Stimulated activated CD4-positive, alpha-beta T cell treated with anti-CD3 and anti-CD28 coated beads, Interleukin-12 subunit alpha, Interleukin-12 subunit beta, amount 100 ng/mL, for 4 hours (primary cell): ENCODE measurements around the gene ASB1.
"Not testable (repeated sequence)": the region's sequence is repeated elsewhere in the genome, so short reads cannot be mapped to it uniquely, and the experiment has no call there.

ENCODE experiments used
- DNase-seq: peaks from one replicate; pipeline ENCODE4 v3.0.0-alpha.2; 2020

ASB1 gene

DNA sequence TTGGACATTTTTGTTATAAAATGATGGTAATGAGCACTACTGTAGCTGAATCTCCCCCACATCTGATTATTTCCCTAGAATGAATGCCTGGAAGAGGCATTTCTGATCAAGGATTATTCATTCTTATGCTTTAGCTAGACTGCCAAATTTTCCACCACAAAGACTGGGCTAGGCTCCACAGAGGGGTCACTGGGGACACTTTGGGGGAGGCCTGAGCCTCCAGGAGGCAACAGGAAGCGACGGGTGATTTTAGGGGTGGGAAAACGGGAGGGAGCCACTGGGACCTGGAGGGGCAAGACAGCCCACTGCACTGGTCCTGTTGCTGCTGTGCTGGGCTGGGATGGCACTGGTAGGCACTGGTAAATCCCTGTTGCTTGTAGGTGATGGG, 2.4 kb upstream of the ASB1 start:
- DNase-seq: no peak

DNA sequence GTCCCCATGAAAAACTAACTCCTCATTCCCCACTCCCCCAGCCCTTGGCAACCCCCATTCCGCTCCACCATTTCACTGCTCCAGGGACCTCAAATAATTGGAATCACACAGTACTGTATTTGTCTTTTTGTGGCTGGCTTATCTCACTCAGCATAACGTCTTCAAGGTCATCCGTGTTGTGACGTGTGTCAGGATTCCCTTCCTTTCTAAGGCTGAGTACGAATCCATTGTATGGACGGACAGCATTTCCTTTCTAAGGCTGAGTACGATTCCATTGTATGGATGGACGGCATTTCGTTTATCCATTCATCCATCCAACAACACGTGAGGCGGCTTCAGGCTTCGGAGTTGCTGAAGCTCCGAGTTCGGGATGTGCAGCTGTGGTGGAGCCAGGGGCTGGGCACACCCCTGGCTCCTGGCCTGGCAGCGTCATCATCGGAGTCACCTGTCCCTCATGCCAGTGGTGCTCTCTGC, 1.2 kb upstream of the ASB1 start:
- DNase-seq: no peak

DNA sequence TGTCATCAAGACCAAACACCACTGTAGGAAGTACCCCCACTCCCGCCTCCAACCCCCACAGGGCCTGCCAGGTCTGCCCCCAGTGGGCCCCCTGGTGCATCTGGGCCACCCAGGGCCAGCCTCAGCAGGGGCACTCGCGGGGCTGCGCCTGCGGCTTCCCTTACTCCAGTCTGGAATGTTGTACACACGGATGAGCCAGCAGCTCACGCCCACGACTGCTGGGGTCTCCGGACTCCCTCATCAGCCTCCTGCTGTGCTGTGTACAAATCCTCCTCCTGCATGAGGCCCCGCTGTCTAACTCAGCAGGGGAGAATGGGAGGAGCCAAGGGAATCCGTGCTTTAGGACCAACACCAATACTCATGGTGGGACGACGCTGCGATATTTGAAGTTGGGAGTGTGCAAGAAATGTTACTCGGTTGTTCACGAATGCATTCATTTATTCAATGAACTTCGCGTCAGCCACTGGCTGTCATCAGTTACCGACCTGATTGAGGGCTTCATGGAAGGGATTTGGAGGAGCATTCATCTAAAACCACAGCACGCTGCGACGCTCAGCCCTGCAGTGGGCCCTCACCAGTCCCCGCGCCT, 654 bp upstream of the ASB1 start:
- DNase-seq: peak; percentile 15

DNA sequence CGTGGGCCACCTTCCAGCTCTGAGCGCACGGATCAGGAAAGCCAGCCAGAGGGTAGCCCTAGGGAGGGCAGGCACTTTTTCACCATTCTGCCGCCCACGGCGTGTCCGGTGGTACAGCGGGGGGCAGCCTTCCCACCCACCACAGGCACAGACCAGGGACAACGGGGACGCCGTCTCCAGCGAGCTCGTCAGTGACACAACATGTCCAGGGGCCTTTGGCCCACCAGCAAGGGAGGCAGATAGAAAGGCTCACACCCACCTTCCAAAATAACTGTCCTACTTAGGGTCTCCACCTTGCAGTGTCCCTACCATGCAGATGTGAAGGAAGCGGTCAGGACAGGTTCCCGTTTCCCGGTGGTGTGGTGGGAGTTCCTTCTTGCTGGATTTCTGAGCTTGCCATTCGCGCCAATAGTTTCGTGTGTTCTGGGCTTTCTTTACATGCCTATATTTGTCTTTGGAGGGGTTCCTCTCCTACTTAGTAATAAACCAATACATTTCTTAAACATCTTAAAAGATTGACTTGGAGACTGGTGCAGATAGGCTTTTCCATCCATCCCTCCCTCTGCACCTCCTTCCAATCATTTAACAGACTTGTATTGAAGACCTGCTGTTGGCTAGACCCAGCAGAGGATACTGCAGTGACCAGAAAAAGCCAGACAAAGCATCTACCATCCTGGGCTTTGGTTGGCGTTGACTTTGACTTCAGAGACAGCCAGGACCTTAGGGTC, 872 bp downstream of the ASB1 start:
- DNase-seq: no peak

DNA sequence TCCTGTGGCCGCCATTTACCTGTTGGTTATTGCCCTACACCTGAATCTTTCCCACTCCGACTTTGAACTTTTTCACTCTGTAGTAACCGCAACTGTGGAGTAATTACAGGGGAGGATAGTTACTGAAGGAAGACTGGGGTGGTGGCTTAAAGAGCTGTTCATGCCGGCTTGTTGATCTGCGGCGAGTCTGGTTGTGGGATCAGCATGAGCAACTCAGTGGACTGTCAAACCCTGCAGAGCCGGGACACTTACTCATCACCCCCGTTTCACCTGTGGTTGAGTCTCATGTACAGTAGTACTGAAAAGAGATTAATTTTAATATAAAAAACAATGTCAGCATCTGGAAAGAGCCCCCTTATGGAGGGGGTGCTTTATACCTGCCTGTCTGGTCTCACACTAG, 2.1 kb downstream of the ASB1 start:
- no peak for DNase-seq

DNA sequence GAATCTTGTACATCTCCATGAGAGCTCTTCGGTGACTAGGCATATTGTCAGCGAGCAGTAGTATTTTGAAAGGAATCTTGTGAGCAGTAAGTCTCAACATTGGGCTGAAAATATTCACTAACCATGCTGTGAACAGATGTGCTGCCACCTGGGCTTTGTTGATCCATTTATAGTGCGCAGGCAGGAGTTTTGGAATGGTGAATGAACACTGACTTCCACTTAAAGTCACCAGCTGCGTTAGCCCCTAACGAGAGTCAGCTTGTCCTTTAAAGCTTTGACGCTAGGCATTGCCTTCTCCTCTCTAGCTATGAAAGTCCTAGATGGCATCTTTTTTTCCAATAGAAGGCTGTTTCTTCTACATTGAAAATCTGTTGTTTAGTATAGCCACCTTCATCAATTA, 4.1 kb downstream of the ASB1 start:
- no peak for DNase-seq

DNA sequence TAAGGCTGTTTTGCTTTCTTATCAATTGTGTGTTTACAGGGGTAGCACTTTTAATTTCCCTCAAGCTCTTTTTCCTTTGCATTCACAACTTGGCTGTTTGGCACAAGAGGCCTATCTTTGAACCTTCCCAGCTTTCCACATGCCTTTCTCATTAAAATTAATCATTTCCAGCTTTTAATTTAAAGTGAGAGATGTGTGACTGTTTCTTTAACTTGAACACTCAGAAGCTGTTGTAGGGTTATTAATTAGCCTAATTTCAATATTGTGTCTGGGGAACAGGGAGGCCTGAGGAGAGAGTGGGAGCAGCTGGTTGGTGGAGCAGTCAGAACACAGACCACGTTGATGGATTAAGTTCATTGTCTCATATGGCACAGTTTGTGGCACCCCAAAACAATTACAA, 4.7 kb downstream of the ASB1 start:
- no peak for DNase-seq

DNA sequence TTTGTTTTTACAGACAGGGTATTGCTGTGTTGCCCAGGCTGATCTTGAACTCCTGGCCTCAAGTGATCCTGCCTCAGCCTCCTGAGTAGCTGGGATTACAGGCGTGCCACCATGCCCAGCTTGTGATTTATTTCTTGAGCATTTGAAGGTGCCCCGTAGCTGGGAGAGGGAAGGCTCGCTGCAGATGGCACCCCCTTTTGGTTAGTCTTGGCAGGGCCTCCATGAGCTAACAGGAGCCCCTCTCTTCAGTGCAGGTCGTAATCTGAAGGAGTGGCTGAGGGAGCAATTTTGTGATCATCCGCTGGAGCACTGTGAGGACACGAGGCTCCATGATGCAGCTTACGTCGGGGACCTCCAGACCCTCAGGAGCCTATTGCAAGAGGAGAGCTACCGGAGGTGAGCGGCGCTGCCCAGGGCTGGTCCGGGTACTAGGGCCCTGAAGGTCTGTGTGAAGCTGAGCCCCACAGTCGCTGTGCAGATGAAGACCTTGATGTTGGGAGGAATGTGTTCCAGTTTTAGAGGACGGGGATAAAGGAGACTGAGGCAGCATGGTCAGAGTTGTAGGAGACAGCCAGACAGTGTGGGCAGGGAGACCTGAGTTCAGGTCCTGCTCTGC, 6.7 kb downstream of the ASB1 start:
- no peak for DNase-seq

DNA sequence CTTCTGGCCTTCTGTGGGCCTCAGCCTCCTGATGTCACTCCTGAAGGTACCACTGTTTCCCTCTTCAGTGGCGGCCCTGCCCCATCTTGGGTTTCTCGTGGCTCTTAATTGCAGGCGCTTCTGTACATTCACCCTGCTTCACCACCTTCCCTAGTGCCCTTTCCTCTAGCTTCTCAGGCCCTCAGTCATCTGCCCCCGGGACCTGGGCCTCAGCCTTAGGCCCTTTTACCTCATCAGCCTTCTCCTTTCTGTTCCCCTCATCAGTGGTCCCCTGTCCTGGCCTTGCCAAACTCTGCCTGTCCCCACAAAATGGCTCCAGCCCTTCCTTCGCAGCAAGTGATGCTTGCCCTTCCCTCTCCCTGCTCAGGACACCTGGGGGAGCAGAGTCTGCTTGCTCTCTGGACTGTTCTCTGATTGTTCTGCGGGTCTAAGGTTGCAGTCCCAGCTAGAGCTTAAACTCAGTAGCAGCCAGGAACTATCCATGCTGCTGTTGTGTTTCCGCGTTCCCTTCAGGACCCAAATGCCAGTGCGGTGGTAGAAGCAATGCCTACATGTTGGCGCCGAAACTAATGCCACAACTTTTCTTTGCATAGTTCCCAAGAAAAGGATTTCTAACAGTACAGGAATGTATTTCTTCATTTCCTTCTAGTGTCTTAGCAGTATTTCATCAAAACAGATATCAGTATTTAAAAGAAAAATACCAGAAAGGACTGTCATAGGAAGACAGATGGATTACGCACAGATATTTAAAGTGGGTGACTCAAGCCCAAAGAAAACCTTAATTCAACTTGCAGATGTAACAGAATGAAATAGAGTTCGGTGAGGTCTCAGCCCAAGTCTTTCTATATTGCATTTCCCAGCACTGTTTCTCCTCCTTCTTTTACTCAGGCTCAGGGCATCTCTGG, 7.5 kb downstream of the ASB1 start:
- no peak for DNase-seq

DNA sequence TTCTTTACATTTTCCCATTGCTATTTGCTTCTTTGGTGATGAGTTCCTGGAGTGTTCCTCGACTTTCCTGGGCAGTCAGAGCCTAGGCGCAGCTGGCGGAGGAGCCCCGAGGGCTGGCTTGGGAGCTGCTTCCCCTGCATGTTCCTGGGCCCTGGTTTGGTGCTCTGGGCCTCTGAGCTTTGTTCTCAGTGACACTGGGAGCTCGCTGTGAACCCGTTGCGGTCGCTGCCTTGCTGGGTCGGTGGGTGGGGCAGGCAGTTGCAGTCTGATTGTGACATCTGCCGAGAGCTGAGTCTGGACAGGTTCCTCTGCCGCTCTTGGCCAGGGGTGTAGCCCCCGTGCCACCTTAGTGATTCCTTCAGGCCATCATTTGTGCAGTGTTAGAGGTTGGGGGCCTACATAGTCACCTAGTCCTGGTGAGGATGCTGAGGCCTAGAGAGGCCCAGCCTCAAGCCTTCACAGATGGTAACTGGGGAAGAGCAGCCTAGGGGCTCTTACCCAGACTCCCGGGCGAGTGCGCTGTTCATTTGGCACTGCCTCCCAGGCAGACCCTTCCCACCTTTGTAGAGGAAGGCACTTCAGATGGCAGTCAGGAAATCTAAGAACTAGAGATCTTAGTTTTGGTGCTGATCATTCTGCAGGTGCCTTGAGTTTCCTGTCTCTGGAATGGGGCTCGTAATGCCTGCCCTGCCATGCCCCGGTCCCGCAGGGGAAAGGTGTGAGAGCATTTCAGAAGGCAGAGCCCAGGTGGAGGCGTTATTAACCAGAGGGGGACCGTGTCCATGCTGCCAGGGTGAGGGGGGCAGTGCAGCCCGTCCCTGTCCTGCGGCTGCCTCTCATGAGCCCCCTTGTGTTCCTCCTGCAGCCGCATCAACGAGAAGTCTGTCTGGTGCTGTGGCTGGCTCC, 8.4 kb downstream of the ASB1 start:
- DNase-seq: no peak

DNA sequence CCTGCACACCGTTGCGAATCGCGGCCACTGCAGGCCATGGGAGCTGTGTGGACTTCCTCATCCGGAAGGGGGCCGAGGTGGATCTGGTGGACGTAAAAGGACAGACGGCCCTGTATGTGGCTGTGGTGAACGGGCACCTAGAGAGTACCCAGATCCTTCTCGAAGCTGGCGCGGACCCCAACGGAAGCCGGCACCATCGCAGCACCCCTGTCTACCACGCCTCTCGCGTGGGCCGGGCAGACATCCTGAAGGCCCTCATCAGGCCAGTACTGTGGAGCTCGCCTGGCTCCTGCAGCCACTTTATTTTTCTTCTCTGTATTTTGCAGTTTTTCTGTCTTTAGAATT, 9.0 kb downstream of the ASB1 start:
- no peak for DNase-seq

DNA sequence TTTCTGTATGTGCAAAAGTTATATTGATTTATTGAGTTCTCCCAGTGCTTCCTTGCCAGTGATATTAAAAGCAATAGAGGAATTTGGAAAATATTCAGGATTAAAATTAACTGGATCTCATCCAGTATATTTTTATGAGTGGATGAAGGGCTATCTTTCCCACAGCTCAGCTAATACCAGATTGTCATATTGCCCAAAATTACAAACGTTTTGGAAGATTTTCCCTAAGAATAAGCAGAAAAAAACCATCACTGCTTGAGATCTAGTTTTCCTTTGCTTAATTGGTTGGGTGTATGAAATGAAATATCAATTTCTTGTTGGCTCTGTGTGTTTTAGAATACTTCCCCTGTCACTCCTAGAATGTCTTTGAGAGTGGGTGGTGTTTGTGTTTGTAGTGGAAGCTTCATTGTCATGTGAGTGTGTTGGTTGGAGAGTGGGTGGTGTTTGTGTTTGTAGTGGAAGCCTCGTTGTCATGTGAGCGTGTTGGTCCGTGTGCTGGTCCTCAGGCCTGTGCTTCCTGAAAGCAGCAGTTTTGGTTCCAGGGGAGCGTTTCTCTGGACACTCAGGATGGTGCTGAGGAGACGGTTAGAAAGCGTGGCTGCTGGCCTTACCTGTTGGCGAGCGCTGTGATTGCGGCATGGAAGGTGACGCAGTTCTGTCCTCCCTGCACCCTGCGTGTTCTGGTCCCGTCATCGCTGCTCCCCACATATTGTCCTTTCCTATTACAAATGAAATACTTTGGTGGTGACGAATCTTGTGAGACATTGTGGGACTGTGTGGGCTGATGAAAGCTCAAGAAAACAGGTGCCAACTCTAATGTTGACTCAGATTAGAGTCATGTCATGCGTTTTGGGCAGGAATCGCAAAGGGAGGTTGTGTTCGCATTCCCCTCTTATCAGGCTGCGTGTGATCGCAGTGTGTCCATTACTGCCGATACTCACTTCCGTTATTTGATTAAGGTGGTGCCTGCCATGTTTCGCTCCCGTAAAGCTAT, 12.4 kb downstream of the ASB1 start:
- peak; percentile 45 for DNase-seq

DNA sequence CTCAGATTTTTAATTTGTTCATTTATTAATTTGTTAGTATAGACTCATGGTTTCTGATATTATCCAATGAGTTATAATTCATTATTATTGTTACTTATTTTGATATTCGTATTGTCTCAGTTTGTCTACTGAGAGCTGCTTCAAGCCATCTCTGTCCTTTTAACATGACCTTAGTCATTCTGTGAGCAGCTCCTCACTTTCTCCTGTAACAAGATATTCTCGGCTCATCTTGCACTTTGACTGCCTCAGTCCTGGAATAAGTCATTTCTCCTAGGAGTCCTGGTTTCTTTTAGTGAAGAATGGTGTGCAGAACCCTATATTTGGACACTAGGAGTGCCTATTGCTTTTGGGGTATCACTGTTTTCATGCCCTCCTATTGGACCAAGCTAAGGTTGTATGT, 13.2 kb downstream of the ASB1 start:
- no peak for DNase-seq

DNA sequence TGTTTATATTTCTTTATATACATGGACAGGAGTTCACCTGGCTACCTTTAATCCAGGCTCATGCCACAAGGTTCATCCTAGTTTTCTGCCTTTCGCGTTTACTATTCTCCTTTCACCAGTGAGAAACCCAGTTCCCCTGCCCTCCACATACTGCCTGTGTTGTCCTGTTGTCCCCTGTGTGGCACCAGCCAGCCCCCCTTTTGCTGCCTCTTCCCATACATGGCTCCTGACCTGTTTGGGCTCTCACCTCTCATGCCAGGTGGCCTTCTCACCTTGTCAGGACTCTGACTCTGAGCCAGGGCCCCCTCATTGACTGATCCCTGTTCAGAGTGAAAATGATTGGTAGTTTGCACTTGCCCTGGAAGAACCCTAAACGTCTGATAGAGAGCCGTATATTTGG, 13.6 kb downstream of the ASB1 start:
- no peak for DNase-seq

DNA sequence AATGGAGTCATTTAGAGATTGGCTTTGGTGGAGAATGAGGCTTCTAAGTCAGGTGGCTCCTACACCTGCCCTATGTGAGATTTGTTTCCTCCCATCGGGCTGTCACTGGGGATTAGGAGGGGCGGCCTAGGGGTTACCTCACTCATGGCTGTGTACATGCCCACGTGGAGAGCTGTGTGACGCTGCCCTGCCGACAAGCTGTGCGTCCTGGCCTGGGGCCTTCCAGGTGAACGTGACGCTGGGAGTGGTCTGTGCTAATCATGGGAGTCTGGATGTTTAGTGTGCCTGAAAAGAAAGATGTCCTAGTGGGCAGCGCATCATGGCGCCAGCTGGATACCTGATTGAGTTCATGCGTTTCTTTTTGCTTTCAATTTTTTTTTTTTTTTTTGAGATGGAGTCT, 14.0 kb downstream of the ASB1 start:
- no peak for DNase-seq

DNA sequence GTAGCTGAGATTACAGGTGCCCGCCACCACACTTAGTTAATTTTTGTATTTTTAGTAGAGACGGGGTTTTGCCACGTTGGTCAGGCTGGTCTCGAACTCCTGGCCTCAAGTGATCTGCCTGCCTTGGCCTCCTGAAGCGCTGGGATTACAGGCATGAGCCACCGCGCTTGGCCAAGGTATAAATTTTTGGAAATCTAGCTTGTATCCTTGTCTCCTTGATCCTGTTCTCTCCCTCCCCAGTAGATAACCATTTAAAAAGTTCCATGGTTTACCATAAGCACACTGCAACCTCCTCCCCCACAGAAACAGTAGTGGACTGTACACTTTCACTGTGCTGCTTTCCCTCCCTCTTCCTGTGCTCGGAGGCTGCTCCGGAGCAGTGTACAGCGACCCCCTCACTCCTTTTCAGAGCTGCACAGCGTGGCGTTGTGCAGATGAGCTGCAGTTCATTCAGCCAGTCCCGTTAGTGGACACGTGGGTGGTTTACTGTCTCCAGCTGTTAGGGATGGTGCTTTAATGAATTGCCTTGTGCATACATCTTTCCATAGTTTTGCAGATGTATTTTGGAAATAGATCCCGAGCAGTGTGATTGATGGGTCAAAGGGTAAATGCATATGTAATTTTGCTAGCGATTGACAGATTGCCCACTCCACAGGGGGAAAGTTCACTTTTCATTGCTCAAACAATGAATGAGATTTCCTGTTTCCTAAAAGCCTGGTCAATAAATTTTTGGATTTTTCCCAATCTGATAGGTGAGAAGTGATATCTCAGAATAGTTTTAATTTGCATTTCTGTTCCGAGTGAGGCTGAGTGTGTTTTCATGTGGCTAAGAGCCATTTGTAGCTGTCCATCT, 14.8 kb downstream of the ASB1 start:
- DNase-seq: no peak

DNA sequence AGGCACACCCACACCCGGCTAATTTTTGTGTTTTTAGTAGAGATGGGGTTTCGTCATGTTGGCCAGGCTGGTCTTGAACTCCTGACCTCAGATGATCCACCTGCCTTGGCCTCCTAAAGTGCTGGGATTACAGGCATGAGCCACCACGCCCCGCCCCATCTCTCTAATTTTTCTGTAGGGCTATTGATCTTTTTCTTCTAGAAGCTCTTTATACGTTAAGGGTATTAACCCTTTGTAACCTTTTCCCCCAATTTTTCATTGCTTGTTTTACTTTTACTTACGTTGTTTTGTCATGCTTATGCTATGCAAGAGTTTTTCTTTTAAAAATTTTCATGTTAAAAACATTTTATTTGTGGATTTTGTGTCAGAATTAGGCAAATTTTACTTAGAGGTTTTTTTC, 15.5 kb downstream of the ASB1 start:
- DNase-seq: not testable (repeated sequence)

DNA sequence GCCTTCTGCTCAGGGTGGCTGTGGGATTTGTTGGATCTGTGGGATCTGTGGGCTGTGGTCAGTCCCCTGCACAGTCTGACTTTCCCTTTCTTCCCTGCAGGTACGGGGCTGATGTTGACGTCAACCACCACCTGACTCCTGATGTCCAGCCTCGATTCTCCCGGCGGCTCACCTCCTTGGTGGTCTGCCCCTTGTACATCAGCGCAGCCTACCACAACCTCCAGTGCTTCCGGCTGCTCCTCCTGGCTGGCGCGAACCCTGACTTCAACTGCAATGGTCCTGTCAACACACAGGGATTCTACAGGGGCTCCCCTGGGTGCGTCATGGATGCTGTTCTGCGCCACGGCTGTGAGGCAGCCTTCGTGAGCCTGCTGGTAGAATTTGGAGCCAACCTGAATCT, 17.5 kb downstream of the ASB1 start:
- no peak for DNase-seq

DNA sequence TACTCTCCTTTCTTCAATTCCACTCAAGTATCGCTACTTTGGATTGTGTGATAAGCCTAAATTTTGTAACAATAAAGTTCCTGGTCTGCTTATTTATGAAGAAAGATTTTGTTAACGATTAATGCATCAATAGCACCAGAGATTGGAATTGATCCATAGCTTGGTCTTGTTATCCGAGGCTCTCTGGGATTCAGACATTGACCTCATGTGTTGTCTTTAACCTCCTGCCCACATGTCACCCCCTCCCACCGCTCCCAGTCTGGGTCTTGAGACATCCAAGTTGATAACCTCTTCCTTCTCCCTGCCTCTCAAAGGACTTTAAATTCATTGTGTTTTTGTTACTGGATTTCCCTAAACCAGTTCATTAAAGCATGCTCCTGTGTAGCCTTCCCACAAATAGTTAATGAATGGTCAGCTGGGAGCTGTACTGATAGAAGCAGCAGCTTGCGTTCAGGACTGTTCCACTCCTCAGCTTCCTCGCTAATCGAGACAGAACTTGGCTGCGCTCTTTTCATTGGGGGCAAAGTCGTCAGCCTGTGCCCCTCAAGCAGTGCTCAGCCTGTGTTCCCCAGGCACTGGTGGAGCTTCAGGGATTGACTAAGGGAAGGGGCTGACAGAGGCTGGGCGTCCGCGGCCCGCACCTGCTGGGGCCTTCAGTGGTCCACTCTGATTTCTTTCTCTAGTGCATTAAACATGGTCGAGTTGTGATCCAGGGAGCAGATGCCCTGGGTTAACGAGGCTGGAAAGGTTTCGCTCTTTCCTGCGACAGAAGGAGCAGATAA, 18.9 kb downstream of the ASB1 start:
- no peak for DNase-seq
